ENCODE results near the gene TENM3.

The TENM3 gene

DNA sequence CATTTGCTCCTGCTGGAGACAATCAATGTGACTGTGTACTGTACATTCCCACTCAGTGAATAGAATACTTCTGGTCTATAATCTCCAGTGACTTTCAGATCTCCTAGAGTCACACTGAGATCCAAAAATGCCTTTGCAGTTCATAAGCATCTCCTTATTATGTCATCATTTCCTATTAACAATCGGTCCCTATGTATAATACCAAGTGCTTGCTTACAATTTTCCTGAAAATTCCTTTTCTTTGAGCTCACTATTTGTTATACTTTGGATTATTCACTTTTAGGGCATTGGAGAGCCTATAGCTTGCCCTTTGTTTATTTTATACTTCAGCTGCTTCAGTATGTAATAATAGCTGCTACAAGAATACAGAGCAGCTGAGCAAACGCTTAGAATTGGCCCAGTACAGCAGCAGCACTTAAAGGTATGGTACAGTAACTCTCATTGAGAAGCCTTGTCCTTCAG, 361.0 kb downstream of the TENM3 start:
- no peak for DNase-seq
- TF ChIP-seq, protein P1, sequence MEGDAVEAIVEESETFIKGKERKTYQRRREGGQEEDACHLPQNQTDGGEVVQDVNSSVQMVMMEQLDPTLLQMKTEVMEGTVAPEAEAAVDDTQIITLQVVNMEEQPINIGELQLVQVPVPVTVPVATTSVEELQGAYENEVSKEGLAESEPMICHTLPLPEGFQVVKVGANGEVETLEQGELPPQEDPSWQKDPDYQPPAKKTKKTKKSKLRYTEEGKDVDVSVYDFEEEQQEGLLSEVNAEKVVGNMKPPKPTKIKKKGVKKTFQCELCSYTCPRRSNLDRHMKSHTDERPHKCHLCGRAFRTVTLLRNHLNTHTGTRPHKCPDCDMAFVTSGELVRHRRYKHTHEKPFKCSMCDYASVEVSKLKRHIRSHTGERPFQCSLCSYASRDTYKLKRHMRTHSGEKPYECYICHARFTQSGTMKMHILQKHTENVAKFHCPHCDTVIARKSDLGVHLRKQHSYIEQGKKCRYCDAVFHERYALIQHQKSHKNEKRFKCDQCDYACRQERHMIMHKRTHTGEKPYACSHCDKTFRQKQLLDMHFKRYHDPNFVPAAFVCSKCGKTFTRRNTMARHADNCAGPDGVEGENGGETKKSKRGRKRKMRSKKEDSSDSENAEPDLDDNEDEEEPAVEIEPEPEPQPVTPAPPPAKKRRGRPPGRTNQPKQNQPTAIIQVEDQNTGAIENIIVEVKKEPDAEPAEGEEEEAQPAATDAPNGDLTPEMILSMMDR (IDR thresholded peaks at IDR 0.05; ENCODE audit: low read depth, low read length): no peak
- H3K4me1 ChIP-seq: peaks cover 17% of the 10 kb centered on the region
- no peak overlapping the region for H3K4me3 ChIP-seq (ENCODE audit: low read depth, low read length)
- H3K9me3 ChIP-seq: no peaks in the 10 kb centered on the region
- peaks cover 17% of the 10 kb centered on the region for H3K36me3 ChIP-seq
- H3K27me3 ChIP-seq: no peaks in the 10 kb centered on the region

DNA sequence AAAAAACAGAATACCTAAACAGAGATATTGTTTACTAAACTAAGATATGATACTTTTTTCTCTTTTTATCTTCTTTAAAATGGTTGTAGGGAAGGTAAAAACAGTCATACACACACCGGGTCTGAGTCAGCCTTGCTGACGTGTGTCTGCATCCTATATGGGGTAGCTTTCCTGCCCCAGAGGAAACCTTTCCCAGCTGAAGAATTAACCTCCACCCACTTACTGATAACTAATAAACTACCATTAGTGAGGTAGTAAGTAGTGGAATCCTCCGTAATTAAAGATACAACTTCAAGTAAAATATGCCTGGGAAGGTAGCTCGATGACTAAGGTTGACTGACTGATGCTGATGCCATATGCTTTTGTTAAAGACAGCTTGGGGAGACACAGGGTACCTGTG, 361.8 kb downstream of the TENM3 start:
- no peaks in the 10 kb centered on the region for H3K9me3 ChIP-seq
- H3K36me3 ChIP-seq: peaks cover 17% of the 10 kb centered on the region
- TF ChIP-seq, protein P1 (IDR thresholded peaks at IDR 0.05; ENCODE audit: low read depth, low read length): no peak
- no peak for DNase-seq
- no peak overlapping the region for H3K4me3 ChIP-seq (ENCODE audit: low read depth, low read length)
- no peaks in the 10 kb centered on the region for H3K27me3 ChIP-seq
- peaks cover 11% of the 10 kb centered on the region for H3K4me1 ChIP-seq

DNA sequence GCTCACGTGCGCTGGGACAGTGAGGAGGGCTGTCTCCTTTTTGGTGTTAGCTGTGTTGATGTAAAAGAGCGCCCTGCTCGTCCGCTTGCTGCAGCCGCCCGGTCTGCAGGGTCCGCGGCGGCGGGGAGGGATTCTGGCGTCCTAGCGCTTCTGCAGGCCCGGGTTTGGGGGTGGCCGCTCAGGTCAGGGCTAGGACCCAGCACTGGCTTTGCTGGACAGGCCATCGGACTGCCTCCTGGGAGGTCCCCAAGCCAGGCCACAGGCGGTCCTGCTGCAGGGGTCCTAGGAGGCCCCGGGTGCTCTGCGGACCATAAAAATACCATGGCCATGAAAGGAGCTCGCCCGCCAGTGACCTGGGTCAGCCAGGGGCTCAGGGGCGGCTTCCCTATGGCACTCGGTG, 365.3 kb downstream of the TENM3 start:
- H3K27me3 ChIP-seq: no peaks in the 10 kb centered on the region
- H3K4me3 ChIP-seq (ENCODE audit: low read depth, low read length): no peak overlapping the region
- TF ChIP-seq, protein P1 (IDR thresholded peaks at IDR 0.05; ENCODE audit: low read depth, low read length): no peak
- no peaks in the 10 kb centered on the region for H3K9me3 ChIP-seq
- no peaks in the 10 kb centered on the region for H3K36me3 ChIP-seq
- no peak for DNase-seq
- no peaks in the 10 kb centered on the region; the same call in 1 of the 2 replicates for H3K4me1 ChIP-seq

DNA sequence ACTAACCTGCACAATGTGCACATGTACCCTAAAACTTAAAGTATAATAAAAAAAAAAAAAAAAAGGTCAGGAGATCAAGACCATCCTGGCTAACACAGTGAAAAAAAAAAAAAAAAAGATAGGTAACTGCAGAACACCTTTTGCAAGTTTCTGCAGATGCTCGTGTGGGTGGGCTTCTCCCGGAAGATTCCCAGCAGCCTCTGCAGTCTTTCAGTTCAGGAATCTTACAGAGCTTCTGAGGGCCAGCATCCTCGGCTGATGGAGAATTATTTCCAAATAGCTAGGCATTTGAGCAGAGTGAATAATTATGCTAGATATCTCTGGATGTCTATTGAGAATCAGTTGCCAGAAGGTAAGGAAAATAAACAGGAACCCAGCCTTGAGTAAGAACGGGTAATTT, 373.3 kb downstream of the TENM3 start:
- Histone ChIP-seq H3K36me3 (no peaks in the 10 kb centered on the region), H3K4me1 (peaks cover 6% of the 10 kb centered on the region; the same call in 1 of the 2 replicates), H3K27me3 (no peaks in the 10 kb centered on the region), H3K4me3 (ENCODE audit: low read depth, low read length) (no peak overlapping the region), H3K9me3 (no peaks in the 10 kb centered on the region)
- DNase-seq: no peak
- TF ChIP-seq, protein P1 (IDR thresholded peaks at IDR 0.05; ENCODE audit: low read depth, low read length): no peak

DNA sequence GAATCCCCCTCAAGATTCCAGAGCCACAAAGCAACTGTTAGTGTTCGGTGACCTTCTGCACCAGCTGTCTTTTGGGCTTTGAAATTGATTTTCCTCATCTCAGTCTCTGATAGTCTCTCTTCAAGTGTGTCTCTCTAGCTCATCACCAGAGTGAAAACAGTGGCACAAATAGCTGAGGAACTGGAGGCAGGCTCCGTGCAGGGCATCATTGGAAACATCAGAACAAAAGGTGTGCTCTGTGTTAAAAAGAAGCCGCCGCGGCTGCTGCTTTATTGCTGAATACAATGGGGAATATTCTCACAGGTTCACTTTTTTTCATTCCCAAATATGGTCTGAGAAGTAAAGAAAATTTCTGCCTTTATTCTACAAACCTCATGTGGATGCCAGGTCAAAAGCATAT, 376.5 kb downstream of the TENM3 start:
- H3K4me1 ChIP-seq: peaks cover 6% of the 10 kb centered on the region; the same call in 1 of the 2 replicates
- no peak for DNase-seq
- H3K36me3 ChIP-seq: no peaks in the 10 kb centered on the region
- H3K9me3 ChIP-seq: no peaks in the 10 kb centered on the region
- TF ChIP-seq, protein P1 (IDR thresholded peaks at IDR 0.05; ENCODE audit: low read depth, low read length): no peak
- no peaks in the 10 kb centered on the region for H3K27me3 ChIP-seq
- no peak overlapping the region for H3K4me3 ChIP-seq (ENCODE audit: low read depth, low read length)

DNA sequence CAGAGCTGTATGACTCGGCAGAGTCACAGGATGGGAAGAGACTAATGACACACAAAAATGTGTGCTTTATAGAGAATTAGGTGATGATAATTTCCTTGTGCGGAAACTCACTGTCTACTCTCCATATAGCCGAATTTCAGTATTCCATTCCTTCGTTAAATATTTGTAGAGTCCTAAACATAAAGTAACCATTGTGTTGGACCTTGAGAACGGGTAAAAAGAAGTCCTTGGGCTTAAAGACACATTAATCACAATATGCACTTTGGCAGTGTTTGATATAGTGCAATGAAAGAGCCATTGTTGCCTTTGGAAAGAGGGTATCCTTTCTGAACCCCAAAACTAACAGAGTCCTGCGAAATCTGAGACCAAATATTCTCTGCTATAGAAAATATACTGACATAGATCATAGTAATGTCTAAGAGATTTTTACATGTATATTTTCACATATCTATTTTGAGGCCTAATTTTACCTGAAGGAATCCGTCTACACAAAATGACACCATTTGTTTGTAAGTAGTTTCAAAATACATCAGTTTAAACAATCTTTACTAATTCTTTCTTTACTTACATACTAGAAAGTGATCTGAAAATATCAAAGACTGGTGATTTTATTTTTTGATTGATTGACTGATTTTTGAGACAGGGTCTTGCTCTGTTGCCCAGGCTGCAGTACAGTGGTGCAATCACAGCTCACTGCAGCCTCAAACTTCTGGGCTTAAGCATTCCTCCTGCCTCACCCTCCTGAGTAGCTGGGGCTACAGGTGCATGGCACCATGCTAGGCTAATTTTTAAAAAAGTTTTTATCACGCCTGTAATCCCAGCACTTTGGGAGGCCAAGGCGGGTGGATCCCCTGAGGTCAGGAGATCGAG, 377.1 kb downstream of the TENM3 start:
- Histone ChIP-seq H3K9me3 (no peaks in the 10 kb centered on the region), H3K4me3 (ENCODE audit: low read depth, low read length) (no peak overlapping the region), H3K27me3 (no peaks in the 10 kb centered on the region), H3K4me1 (peaks cover 6% of the 10 kb centered on the region; the same call in 1 of the 2 replicates), H3K36me3 (no peaks in the 10 kb centered on the region)
- DNase-seq: no peak
- TF ChIP-seq, protein P1 (IDR thresholded peaks at IDR 0.05; ENCODE audit: low read depth, low read length): no peak

All from BE2C (cell line).